ENCODE measurements around the gene SUPT16H.

- no peak for TF ChIP-seq CTCF (IDR thresholded peaks at IDR 0.05)
- TF ChIP-seq POLR2AphosphoS5 (IDR thresholded peaks at IDR 0.05; ENCODE audit: low read depth, low read length), result no peak
These were observed 1.5 kb upstream of the SUPT16H start for GRCh38 chr14:21385188-21385904.
